K562 (cell line): ENCODE data around the gene GOLGA8B. TPM values are rescaled to one million over a fixed set of nuclear protein-coding genes. Genes with fewer than 3 reads are reported as not detected.

Experiments
- BRCA1 ChIP-seq, 2 experiments: fragments of 450-650 bp in 1 of 2; sonication (generic) in 1 of 2; formaldehyde crosslinking in 1 of 2; IDR thresholded peaks; 2 replicates each; pipeline versions ENCODE4 v1.5.0 to v1.6.1; 2017 to 2020; ENCODE audit warnings: mild to moderate bottlenecking in 1 of 2, missing genetic modification reagents in 1 of 2
- CHD4 ChIP-seq: fragments of 200-600 bp; sonication (generic); IDR thresholded peaks from 3 replicates; pipeline ENCODE4 v1.6.1; 2012; ENCODE audit warnings: low read depth, mild to moderate bottlenecking, mixed read lengths, low read length, inconsistent platforms; ENCODE audit not compliant: insufficient read depth, insufficient replicate concordance, poor library complexity, severe bottlenecking
- FIP1L1 ChIP-seq: fragments of 200-400 bp; formaldehyde crosslinking; IDR thresholded peaks from 2 replicates; pipeline ENCODE4 v1.6.1; 2018; ENCODE audit warnings: mild to moderate bottlenecking, low read depth, low read length; ENCODE audit not compliant: poor library complexity, severe bottlenecking
- GABPB2 ChIP-seq: fragments of 250-450 bp; sonication (Bioruptor Pico); conservative IDR thresholded peaks from 2 replicates; pipeline ENCODE4 v1.5.1; 2021; ENCODE audit warnings: mild to moderate bottlenecking
- HBP1 ChIP-seq: fragments of 450-650 bp; formaldehyde crosslinking; IDR thresholded peaks from 2 replicates; pipeline ENCODE4 v1.4.0; 2022; ENCODE audit warnings: missing genetic modification characterization
- JUND ChIP-seq, 2 experiments: IDR thresholded peaks; 2 replicates in 1 of 2; 3 replicates in 1 of 2; pipeline ENCODE4 v1.6.1; 2011; ENCODE audit warnings: borderline replicate concordance in 2 of 2, low read depth in 2 of 2, low read length in 2 of 2, improper control_type of control experiment in 1 of 2, missing biosample characterization in 1 of 2, missing genetic modification characterization in 1 of 2, missing genetic modification reagents in 1 of 2
- KLF10 ChIP-seq: fragments of 250-450 bp; sonication (Bioruptor Pico); IDR thresholded peaks from 2 replicates; pipeline ENCODE4 v1.6.1; 2021; ENCODE audit warnings: matching md5 sums
- MAX ChIP-seq: sonication (generic); formaldehyde crosslinking; IDR thresholded peaks from 2 replicates; pipeline ENCODE4 v1.9.0; 2022; ENCODE audit warnings: mild to moderate bottlenecking, missing genetic modification reagents
- POLR2A ChIP-seq: fragments of 450-650 bp; conservative IDR thresholded peaks from 2 replicates; pipeline ENCODE4 v1.6.1; 2016
- SAP30 ChIP-seq: fragments of 200-600 bp; sonication (generic); IDR thresholded peaks from 2 replicates; pipeline ENCODE4 v1.6.1; 2012; ENCODE audit warnings: borderline replicate concordance, low read depth, mild to moderate bottlenecking, moderate library complexity, low read length, control low read depth, inconsistent platforms; ENCODE audit not compliant: insufficient read depth, poor library complexity, severe bottlenecking
- SIN3B ChIP-seq: fragments of 450-650 bp; IDR thresholded peaks from 2 replicates; pipeline ENCODE4 v1.6.1; 2017; ENCODE audit warnings: low read depth, mild to moderate bottlenecking, moderate library complexity
- SNRNP70 ChIP-seq: fragments of 200-400 bp; formaldehyde crosslinking; optimal IDR thresholded peaks from 2 replicates; pipeline ENCODE3; 2017; ENCODE audit warnings: low read depth, low read length
- SRSF1 ChIP-seq: fragments of 200-400 bp; formaldehyde crosslinking; IDR thresholded peaks from 2 replicates; pipeline ENCODE4 v1.6.1; 2017; ENCODE audit warnings: mild to moderate bottlenecking, low read depth, low read length, moderate library complexity
- TCF7L2 ChIP-seq: fragments of 150-350 bp; IDR thresholded peaks from 2 replicates; pipeline ENCODE4 v1.6.1; 2016; ENCODE audit warnings: low read depth, mild to moderate bottlenecking, low read length, moderate library complexity
- THAP12 ChIP-seq: fragments of 250-450 bp; sonication (Bioruptor Pico); IDR thresholded peaks from 2 replicates; pipeline ENCODE4 v1.9.0; 2021; ENCODE audit warnings: mild to moderate bottlenecking, inconsistent platforms
- YY1 ChIP-seq, 3 experiments: IDR thresholded peaks; 2 replicates each; pipeline ENCODE4 v1.6.1; 2011; ENCODE audit warnings: low read length in 2 of 3, mild to moderate bottlenecking in 2 of 3, moderate library complexity in 2 of 3, borderline replicate concordance in 1 of 3, control low read depth in 1 of 3, low read depth in 1 of 3; ENCODE audit not compliant: insufficient read depth in 3 of 3, insufficient replicate concordance in 2 of 3, control insufficient read depth in 1 of 3, insufficient read length in 1 of 3; ENCODE audit errors: extremely low read depth in 1 of 3
- ZNF184 ChIP-seq: sonication (generic); formaldehyde crosslinking; IDR thresholded peaks from 2 replicates; pipeline ENCODE4 v1.5.0; 2020; ENCODE audit warnings: missing genetic modification reagents
- ZNF280A ChIP-seq: fragments of 450-650 bp; IDR thresholded peaks from 2 replicates; pipeline ENCODE4 v1.6.1; 2018; ENCODE audit warnings: mild to moderate bottlenecking, low read depth; ENCODE audit not compliant: partially characterized antibody
- ZNF282 ChIP-seq: sonication (generic); formaldehyde crosslinking; IDR thresholded peaks from 2 replicates; pipeline ENCODE4 v1.8.1; 2023; ENCODE audit warnings: missing genetic modification reagents
- polyA plus RNA-seq, 8 experiments: library from polyadenylated mRNA; depleted of rRNA in 4 of 8; stranded (reverse) in 5 of 8; unstranded in 3 of 8; fragments of >200 nt; fragmentation: Nextera tagmentation in 2 of 8; fragmentation: Illumina TruSeq in 1 of 8; extraction: Ambion mirVana in 2 of 8; extraction: Trizol in 1 of 8; gene quantifications; 2 replicates each; pipeline versions ENCODE4 v1.2.1 to v1.2.3, GENCODE V29; 2011 to 2014; ENCODE audit warnings: inconsistent platforms in 1 of 8, missing spikeins in 1 of 8
- total RNA-seq, 7 experiments: library from RNA; depleted of rRNA in 6 of 7; stranded (reverse); fragments of >200 nt in 6 of 7; fragmentation: Illumina TruSeq in 2 of 7; extraction: Trizol in 2 of 7; gene quantifications; 2 replicates each; pipeline versions ENCODE4 v1.2.1 to v1.2.3, GENCODE V29; 2011 to 2021; ENCODE audit warnings: low replicate concordance in 1 of 7

GOLGA8B gene
- total and polyA plus RNA-seq, 9 of the 15 experiments (the other 6 are each of a cell fraction or from before 2014, with no cell fraction given) = 7.9 to 236 (median 54.1) TPM

- 0 out of 2 replicates have a peak, but pooled peaks have one; percentile 12 for TF ChIP-seq MAX (CRISPR knock-in tag)
- no peak for TF ChIP-seq SRSF1
- TF ChIP-seq HBP1 (CRISPR knock-in tag) = no peak
- TF ChIP-seq TCF7L2 = no peak
- TF ChIP-seq SNRNP70 = no peak
- TF ChIP-seq POLR2A = peak; percentile 68
- no peak for TF ChIP-seq JUND (IDR thresholded peaks at IDR 0.05; ENCODE audit: borderline replicate concordance, low read depth, low read length)
- 0 out of 3 replicates have a peak, but pooled peaks have one; percentile 6 for TF ChIP-seq JUND (tag; IDR thresholded peaks at IDR 0.05; ENCODE audit: borderline replicate concordance, low read depth, low read length)
- TF ChIP-seq KLF10 (CRISPR knock-in tag) = no peak
- TF ChIP-seq CHD4 = no peak
- TF ChIP-seq BRCA1 (IDR thresholded peaks at IDR 0.05) = no peak
- TF ChIP-seq BRCA1 (CRISPR knock-in tag; IDR thresholded peaks at IDR 0.05) = no peak
- TF ChIP-seq YY1 (IDR thresholded peaks at IDR 0.05; ENCODE audit: borderline replicate concordance in 1 of 3, control insufficient read depth in 1 of 3, extremely low read depth in 1 of 3, insufficient read depth in 3 of 3, insufficient read length in 1 of 3, insufficient replicate concordance in 2 of 3, low read depth in 1 of 3, low read length in 2 of 3) = peak in 2 of 3 experiments; percentile 33 to 49
- no peak for TF ChIP-seq FIP1L1
- no peak for TF ChIP-seq ZNF184
- 0 out of 2 replicates have a peak, but pooled peaks have one; percentile 53 for TF ChIP-seq SIN3B
- no peak for TF ChIP-seq SAP30
- TF ChIP-seq ZNF282 (CRISPR knock-in tag) = no peak
- TF ChIP-seq ZNF280A = no peak
- peak; percentile 14; the same call in 1 of the 2 replicates for TF ChIP-seq THAP12 (CRISPR knock-in tag)
- TF ChIP-seq GABPB2 (CRISPR knock-in tag) = no peak
Observed at GRCh38 chr15:34583399-34584329, at the start of gene GOLGA8B (continued).
